GM21619 (cell line): ENCODE results near the gene CACHD1.
A peak's percentile ranks its signal among the peaks of the same experiment; 100 is the strongest.

Experiments used
- ATAC-seq: cut with Tn5 transposase; IDR thresholded peaks from one replicate; pipeline ENCODE4 v1.9.1; 2021; ENCODE audit not compliant: unreplicated experiment

CACHD1 gene

DNA sequence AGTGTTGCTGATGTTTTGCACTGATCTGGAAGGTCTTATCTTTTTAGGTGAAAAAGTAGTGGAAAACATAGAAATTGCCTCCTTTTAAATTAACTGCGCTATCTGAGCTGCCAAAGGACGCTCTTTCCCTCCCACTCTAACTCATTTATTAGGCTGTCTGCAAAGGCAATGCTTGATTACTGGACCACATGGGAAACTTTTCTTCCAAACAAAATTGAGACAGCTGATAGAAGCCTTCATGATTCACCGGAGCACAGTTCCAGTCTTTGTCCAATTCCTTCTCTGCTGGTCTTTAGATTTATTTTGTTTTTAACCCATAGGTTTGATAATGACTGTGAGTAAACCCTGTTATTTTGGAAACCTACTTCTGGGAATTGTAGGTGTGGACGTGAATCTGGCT, 181.9 kb downstream of the CACHD1 start:
- ATAC-seq = no peak

DNA sequence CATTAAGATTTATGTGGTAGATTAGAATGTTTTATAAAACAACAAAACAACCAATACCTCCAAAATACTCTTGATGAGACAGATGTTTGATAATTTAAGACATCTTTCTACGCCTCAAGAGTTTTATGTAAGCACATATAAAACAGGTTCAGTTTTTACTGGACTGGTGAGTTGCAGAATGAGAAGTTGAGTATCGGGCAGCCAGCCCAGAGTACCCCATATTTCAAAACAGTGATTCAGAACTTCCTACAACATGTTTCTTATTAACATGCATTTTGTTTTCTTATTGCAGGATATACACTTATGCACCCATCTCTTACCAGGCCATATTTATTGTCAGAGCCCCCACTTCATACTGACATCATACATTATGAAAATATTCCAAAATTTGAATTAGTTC, 183.5 kb downstream of the CACHD1 start:
- no peak for ATAC-seq

DNA sequence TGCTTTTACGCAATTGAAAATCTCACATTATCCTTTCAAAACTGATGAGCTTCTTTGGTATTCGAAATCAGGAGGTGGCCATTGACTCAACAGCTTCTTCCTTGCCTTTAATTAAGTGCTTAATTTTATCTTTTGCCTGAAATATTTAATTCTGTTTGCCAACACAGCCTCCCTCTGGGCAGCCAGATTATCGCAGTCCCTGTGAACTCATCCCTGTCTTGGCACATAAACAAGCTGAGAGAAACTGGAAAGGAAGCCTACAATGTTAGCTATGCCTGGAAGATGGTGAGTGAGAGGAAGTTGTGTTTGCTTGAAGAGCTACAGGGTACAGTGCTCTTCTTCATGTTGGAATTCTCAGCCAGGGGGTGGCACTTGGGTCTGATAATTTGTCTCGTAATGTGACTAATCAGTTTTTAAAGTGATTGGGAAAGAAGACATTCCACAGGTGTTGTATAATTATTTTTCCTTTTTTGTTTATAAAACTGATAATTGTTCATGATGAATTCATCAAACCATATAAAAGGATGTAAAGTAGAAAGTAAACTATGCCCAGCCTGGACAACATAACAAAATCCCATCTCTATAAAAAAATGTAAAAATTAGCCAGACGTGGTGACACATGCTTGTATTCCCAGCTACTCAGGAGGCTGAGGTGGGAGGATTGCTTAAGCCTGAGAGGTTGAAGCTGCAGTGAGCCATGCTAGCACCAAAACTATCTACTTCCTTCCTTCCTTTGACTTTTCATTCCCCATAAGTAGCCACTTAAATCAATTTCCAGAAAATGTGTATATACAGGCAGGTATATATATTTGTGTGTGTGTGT, 184.8 kb downstream of the CACHD1 start:
- no peak for ATAC-seq

DNA sequence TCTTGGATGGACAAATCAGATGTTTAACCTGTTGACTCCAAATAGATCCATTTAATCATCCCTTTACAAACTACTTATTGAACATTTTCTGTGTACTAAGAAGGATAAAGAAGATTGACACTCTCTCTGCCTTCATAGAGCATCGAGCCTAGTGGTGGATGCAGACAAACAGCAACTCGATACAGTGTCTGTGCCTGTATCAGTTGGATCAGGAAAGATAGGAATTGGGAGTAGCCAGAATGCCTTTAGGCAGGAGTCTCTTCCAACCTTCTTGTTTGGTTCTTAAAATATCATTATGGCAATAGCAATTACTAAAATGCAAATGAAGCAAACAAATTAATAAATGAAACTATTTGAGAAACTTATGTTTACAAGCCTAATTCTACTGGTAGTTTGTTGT, 185.9 kb downstream of the CACHD1 start:
- ATAC-seq = no peak

DNA sequence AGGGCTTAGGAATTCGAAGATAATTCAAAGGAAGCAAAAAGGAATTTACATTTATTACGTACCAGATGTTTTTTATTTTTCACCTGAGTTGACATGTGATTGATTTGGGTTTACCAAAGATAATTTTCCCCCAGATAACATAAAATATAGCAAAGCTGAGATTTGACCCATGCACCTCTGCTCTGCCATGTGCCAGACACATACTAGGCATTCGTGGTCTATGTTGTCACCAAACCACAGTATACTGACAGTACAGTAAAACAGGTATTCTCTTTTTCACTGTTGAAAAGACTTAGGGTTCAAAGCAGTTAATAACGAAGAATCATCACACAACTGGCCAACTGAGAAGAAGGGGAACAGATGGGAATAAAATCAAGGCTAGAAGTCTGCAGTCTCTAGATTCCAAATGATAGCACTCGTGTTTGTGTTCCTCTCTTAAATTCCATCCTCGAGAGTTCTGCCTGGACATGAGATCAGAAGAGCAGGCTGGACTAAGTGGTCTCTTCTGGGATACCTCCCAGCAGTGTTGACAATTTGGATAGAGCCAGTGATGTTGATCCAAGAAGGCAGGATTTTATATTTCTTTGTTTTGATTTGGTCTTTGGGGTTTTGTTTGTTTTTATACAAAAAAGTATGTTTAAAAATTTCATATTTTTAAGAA, 189.7 kb downstream of the CACHD1 start:
- no peak for ATAC-seq

DNA sequence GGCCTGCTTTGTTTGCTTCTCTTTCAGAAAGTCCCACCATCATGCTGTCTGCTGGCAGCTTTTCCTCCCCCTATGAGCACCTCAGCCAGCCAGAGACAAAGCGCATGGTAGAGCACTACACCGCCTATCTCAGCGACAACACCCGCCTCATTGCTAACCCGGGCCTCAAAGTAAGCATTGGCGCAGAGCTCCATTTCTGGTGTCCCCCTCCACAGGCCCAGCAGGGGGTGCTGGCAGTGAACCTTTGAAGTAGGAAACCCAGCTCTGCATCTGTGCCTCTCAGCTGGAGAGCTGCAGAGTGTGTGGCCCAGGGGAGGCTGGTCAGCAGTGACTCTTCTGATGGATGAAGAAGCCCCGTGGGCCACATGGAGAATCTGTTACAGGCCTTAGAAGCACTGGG, 193.7 kb downstream of the CACHD1 start:
- ATAC-seq = no peak

DNA sequence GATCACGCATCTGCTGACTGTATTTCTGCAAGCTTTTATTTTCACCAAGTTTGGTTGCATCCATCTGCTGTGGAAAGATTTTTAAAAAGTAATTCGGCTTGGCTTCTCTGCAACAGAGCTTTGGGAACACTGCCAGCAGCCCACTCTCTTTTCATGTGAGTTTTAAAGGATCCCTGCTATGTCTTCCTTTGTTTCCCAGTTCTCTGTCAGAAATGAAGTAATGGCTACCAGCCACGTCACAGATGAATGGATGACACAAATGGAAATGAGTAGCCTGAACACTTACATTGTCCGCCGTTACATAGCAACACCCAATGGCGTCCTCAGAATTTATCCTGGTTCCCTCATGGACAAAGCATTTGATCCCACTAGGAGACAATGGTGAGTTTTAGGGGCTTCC, 194.4 kb downstream of the CACHD1 start:
- ATAC-seq = no peak

DNA sequence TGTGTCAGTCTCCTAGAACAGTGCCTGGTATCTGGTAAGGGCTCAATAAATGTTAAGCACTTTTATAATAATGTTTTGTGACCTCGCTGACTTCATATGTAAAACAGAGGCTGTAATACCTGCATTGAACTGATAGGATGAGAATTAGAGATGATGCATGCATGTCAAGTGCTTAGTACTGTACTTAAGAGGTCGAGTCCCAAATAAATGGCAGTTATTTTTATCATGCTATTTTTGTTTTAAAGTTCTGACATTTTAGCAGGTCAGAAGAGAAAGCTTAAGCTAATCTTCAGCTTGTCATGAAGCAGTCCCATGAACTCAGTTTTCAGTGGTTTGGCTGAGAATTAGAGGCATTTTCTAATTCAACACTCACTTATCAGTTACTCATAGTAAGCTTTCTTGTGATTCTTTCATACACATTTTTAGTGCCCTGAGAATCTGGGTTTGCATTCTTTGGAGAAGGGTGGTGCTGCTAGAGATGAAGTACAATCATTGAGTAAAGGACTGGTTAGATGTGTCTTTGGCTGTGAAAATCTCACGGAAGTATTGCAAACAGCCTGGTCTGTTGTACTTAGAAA, 199.3 kb downstream of the CACHD1 start:
- ATAC-seq = no peak

DNA sequence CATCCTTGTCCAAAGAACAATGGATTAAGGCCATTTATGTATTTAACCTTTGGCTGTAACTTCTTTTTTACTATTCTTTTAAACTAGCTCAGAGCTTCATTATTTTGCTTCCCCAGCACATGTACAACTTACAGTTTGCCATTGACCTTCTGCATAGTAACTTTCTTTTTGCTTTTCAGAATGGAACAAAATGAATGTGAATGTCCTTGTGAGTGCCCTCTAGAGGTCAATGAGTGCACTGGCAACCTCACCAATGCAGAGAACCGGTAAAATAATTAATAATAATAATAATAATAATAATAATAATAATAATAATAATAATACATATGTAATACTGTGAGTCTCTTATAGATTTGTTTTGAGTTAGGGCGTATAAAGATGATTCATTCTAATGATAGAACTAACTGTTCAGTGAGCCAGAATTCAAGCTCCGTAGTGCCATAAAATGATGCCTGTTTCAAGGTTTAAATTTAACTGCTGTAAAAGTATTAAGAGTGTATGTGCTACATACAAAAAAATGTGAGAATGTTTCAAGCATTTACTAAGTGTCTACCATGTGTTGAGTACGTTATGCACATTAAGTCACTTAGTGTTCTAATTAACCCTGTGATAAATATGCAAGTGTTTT, 205.9 kb downstream of the CACHD1 start:
- ATAC-seq = no peak

DNA sequence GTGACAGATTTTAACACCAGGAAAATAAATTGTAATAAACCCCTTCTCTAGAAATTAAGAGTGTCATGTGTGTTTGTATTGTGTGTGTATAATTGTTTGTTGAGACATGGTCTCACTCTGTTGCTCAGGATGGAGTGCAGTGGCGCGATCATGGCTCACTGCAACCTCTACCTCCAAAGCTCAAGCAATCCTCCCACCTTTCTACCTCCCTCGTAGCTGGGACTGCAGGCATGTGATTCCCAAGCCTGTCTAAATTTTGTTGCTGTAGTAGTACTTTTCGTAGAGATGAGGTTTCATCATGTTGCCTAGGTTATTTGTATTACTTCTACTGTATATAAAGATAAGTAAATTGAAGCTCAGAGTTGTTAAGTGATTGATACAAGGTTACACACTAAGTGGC, 206.5 kb downstream of the CACHD1 start:
- ATAC-seq = no peak

DNA sequence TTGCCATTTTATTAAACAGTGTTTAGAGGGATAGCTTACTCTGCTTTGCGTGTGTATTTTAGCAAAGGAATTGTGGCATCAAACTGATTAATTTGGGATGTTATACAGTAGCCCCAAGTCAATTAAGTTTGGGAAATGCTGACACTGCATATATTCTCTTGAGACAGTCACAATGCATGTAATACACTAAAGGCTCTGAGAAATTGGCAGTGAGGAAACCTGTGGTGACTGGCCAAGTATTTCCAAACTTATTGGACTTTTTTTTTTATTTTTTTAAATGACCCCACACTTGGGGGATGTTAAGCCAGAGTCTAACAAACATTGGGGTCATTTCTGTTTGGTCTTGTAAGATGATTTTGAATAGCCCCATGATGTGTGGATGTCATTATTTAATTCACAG, 207.6 kb downstream of the CACHD1 start:
- no peak for ATAC-seq

DNA sequence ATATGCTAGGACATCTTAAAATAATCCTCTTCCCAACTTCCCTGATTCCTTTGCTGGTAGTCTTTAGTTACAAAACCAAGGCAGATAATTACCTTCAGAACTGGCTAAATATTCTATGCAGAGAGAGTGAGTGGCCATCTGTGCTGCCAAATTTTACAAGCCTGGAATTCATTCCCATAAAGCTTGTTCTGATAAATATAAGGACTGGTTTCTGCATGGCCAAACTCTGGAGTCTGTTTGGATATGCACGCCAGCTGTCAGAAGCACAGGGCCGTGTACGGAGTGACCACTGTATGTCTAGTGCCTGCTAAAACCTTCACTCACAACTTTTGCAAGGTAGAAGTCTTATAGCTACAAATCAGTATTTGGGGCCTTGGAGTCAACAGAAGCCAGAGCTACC, 208.4 kb downstream of the CACHD1 start:
- no peak for ATAC-seq

DNA sequence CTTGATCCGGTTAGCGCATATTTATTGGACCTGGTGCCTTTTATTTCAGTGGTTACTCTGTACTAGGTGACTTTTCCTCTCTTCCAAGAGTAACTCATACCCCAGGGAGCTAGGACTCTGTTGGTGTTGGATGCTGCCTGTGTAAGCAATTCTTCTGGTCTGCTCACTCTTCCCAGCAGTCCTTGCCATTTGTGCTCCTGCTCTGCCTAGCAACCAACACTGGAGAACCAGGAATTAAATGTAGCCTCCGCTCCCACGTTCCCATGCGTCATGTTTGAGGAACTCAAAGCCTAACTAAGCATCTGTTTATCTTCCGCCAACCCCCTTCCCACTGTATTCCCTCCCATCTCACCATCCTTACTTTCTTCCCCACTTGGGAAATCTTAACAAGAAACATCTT, 209.2 kb downstream of the CACHD1 start:
- ATAC-seq = no peak

DNA sequence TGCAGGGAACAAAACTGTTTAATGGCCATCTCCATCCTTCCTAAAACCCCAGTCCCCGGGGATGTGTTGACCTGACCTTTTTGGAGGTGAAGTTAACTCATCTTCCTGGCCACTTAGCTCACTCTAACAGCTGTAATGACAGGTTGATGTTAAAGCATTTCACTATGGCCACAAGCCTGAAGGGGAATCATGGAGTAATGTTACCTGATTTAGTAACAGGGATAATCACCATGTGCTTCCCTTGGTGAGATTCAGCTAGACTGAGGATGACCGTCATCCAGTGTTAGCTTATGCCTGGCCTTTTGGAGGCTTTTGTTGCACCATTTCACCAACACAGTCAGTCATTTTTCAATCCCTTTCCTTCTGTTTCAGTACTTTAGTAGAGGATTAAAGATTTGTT, 210.7 kb downstream of the CACHD1 start:
- no peak for ATAC-seq

DNA sequence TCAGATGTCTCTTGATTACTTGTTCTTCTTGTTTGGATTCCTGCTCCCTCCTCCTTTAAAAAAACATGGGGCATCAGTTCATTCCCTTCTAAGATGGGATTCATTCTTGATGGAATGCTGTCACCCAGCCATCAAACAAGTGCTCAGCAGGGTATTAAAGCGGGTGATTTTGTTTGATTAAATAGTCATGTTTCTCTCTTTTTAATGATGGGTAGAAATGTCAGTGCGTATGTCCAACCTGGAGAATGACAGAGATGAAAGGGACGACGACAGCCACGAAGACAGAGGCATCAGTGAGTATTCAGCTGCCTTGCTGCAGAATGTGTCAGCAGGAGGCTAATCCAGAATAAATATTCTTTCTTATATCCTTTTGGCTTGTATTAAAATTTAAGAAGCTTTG, 211.1 kb downstream of the CACHD1 start:
- ATAC-seq = no peak

DNA sequence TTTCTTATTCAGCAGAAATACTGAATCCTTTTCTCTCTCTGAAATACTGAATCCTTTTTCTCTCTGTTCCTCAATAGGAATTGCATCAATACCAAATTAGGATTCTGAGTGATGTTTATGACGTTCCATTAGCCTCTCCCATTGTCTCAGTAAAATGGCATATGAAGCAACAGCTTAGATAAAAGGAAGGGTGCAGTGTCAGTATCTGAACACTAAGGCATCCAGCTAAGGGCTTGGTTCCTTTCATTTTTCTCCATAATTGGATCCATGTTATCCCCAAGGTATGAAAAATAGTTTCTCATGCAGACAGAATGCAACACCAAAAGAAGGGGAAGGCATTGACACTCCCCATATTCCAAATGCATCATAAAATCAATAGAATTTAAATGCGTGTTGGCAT, 213.5 kb downstream of the CACHD1 start:
- ATAC-seq = no peak

DNA sequence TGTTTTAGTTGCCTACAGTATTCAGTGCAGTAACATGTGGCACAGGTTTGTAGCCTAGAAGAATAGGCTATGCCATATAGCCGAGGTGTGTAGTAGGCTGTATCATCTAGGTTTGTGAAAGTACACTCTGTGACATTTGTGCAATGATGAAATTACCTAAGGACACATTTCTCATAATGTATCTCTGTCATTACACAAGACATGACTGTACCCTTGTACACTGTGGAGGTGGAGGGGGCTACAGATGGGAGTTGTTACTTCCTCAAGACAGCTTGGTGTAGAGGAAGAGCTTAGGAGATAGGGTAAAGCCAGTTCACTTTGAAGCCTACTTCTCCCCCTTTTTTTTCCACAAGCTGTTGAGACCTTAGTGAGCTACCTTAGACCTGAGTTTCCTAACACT, 215.3 kb downstream of the CACHD1 start:
- ATAC-seq = no peak

DNA sequence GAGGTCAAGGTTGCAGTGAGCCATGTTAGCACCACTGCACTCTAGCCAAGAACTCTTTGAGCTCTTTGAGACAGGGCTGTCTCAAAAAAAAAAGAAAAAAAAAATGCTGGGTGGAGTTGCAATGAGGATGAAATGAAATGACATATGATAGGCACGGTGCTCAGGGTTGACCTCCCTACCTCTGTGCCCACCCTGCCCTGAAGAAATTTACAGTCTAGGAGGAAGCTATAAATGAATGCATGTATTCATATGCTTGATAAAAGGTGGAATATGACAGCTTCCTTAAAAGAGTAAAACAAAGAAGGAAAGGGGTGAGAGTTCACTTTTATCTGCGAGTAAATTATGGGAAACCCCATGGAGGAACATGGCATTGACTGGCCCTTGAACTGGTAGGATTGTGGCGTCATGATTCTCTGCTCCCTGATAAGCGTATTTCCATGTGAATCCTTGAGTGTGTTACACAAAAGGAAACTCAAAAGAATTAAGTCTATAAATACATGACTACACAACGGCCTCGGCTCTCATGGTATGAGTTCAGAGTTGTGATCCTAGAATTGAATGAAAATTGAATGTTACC, 215.9 kb downstream of the CACHD1 start:
- ATAC-seq = no peak

DNA sequence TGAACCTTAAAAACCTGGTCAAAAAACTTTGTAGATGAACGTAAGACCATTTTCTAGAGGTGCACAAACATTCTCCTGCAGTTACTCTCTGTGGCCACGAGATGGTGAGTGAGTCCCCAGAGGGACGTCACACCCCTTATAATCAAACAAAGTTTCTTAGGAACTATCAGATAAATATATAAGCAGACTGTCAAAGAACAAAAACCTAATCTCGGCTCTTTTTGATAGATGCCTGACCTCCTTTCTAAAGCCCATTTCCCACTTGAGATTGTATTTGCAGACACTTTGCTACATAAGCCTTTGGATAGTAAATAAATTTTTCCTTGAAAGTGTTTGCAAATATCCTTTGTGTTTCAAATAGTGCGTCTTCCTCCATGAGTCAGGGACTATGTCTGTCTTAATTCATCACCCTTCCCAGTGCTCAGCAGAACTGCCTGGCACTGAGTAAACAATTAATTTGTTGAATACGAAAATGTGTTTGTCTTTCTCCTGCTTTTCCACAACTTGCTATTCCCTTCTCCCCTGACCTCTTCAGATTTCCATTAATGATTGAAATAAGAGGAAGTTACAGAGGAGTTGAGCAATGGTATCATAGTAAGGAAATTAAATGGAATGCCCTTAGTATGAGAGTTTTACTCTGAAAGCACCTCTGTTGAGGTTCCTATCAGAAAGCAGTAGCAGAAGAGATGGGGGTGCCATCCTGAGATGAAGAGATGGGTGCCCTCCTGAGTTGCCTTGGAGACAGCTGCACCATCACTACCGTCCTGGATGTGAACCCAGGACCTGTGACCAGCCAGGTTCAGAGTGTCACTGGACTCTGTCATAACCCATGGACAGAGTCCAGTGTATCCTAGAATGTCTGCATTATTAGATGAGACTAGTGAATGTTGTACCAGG, 217.1 kb downstream of the CACHD1 start:
- ATAC-seq = peak; percentile 78

DNA sequence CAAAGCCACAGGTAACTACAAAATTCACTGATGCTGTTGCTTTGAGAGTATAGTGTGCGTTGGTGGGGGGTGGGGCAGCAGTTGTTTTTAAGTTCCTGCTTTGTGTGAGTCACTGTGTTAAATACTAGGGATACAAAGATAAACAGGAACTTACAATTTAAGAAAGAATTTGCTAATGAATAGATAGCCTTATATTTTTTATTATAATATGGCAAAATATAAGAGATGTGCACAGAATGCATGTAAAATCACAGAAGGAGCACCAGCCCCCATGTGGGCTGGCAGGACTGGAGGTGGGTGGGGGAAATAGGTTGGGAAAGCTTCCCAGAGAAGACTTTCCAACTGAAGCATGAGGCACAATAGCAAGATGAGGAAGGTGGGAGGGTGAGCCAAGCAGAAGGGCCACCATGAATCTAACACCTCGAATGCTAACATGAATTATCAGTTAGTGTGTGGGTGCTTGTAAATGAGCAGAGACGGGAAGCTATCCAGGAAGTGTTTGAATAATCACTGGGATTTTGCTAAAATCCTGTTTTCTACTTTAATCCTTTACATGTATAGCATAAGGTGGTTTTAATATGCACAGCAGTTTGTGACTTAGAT, 217.9 kb downstream of the CACHD1 start:
- no peak for ATAC-seq
